ENCODE measurements around the gene AEN.

GRCh38 chr15:88571852-88572259 is 49.3 kb upstream of the AEN start:
- TF ChIP-seq CTCF (IDR thresholded peaks at IDR 0.05) (no peak), POLR2AphosphoS5 (IDR thresholded peaks at IDR 0.05) (no peak), POLR2A (IDR thresholded peaks at IDR 0.05) (no peak)
